HG02938 (cell line): Measurements from ENCODE around the gene P4HA3.
"Not testable (repeated sequence)": the region's sequence is repeated elsewhere in the genome, so short reads cannot be mapped to it uniquely, and the experiment has no call there.

Experiments used
- ATAC-seq: cut with Tn5 transposase; IDR thresholded peaks from one replicate; pipeline ENCODE4 v1.9.1; 2021; ENCODE audit warnings: mild to moderate bottlenecking, moderate library complexity; ENCODE audit not compliant: unreplicated experiment

Gene P4HA3

GRCh38 chr11:74311352-74311926 is at the start of gene P4HA3:
TSS of gene P4HA3 (minus strand) at chr11:74311640. CDS start at chr11:74311611, 29 bp downstream.
- no peak for ATAC-seq

GRCh38 chr11:74357449-74357848 is 46.0 kb upstream of the P4HA3 start:
- ATAC-seq: no peak

- no peak for ATAC-seq
Observed at GRCh38 chr11:74355626-74356025, 44.2 kb upstream of the P4HA3 start.

GRCh38 chr11:74354036-74354435 is 42.6 kb upstream of the P4HA3 start:
- no peak for ATAC-seq

GRCh38 chr11:74347381-74347780 is 35.9 kb upstream of the P4HA3 start:
- ATAC-seq: no peak

- no peak for ATAC-seq
Observed at GRCh38 chr11:74345420-74345819, 34.0 kb upstream of the P4HA3 start.

- ATAC-seq: no peak
Observed at GRCh38 chr11:74341921-74342320, 30.5 kb upstream of the P4HA3 start.

GRCh38 chr11:74339619-74340018 is 28.2 kb upstream of the P4HA3 start:
- no peak for ATAC-seq

GRCh38 chr11:74338963-74339362 is 27.5 kb upstream of the P4HA3 start:
- ATAC-seq: no peak

- ATAC-seq: no peak
Observed at GRCh38 chr11:74333193-74333592, 21.8 kb upstream of the P4HA3 start.

- no peak for ATAC-seq
Observed at GRCh38 chr11:74332291-74332690, 20.9 kb upstream of the P4HA3 start.

GRCh38 chr11:74331000-74331399 is 19.6 kb upstream of the P4HA3 start:
- not testable (repeated sequence) for ATAC-seq

- ATAC-seq: no peak
Observed at GRCh38 chr11:74330075-74330858, 18.8 kb upstream of the P4HA3 start.

GRCh38 chr11:74327076-74327475 is 15.6 kb upstream of the P4HA3 start:
- ATAC-seq: no peak

- ATAC-seq: no peak
Observed at GRCh38 chr11:74326665-74327064, 15.2 kb upstream of the P4HA3 start.

GRCh38 chr11:74325649-74326645 is 14.5 kb upstream of the P4HA3 start:
- no peak for ATAC-seq

GRCh38 chr11:74322667-74323066 is 11.2 kb upstream of the P4HA3 start:
- no peak for ATAC-seq

- no peak for ATAC-seq
Observed at GRCh38 chr11:74321487-74322188, 10.2 kb upstream of the P4HA3 start.

- no peak for ATAC-seq
Observed at GRCh38 chr11:74320538-74320937, 9.1 kb upstream of the P4HA3 start.

GRCh38 chr11:74319139-74319816 is 7.8 kb upstream of the P4HA3 start:
- no peak for ATAC-seq
